ENCODE measurements around the gene RNF166. TPM values are rescaled to one million over a fixed set of nuclear protein-coding genes. Genes with fewer than 3 reads are reported as not detected.

Gene RNF166
- total RNA-seq, 1 experiment from 2014 or later, result 36.3 TPM

- CTCF ChIA-PET, result no interaction called here
- Histone ChIP-seq H3K36me3 (ENCODE audit: insufficient read depth, low read length, poor library complexity, severe bottlenecking) (peaks cover 82% of the 10 kb centered on the region), H3K4me3 (ENCODE audit: low read depth, low read length, poor library complexity, severe bottlenecking) (no peak overlapping the region), H3K9me3 (ENCODE audit: low read depth, low read length, poor library complexity, severe bottlenecking) (no peaks in the 10 kb centered on the region), H3K27me3 (replicated peaks; ENCODE audit: insufficient read depth, low read depth, low read length, poor library complexity) (no peaks in the 10 kb centered on the region), H3K27ac (ENCODE audit: low read depth, low read length, poor library complexity, severe bottlenecking) (no peak overlapping the region), H3K4me1 (ENCODE audit: insufficient read depth, low read length, poor library complexity, severe bottlenecking) (no peaks in the 10 kb centered on the region)
- POLR2A ChIA-PET (ENCODE audit: low non-redundant PET), result no interaction called here
- DNase-seq (ENCODE audit: low spot score), result no peak
- TF ChIP-seq CTCF (conservative IDR thresholded peaks at IDR 0.05; ENCODE audit: low read depth, low read length) (no peak), EZH2 (IDR thresholded peaks at IDR 0.05; ENCODE audit: borderline replicate concordance, low read depth, low read length, poor library complexity, severe bottlenecking) (no peak)
- BruUV-seq (replicated peaks), result TSS peak; percentile 14
- intact Hi-C loops (cut with micrococcal nuclease; ENCODE audit: unreplicated experiment), result no loop called here
Measured at GRCh38 chr16:88718178-88718577, 12.0 kb upstream of the RNF166 start.

- H3K4me1 ChIP-seq (ENCODE audit: insufficient read depth, low read length, poor library complexity, severe bottlenecking), result no peaks in the 10 kb centered on the region
- H3K4me3 ChIP-seq (ENCODE audit: low read depth, low read length, poor library complexity, severe bottlenecking), result no peak overlapping the region
- TF ChIP-seq CTCF (conservative IDR thresholded peaks at IDR 0.05; ENCODE audit: low read depth, low read length), result no peak
- TF ChIP-seq EZH2 (IDR thresholded peaks at IDR 0.05; ENCODE audit: borderline replicate concordance, low read depth, low read length, poor library complexity, severe bottlenecking), result no peak
- H3K9me3 ChIP-seq (ENCODE audit: low read depth, low read length, poor library complexity, severe bottlenecking), result no peaks in the 10 kb centered on the region
- DNase-seq (ENCODE audit: low spot score), result no peak
- intact Hi-C loops (cut with micrococcal nuclease; ENCODE audit: unreplicated experiment), result no loop called here
- no peaks in the 10 kb centered on the region for H3K27me3 ChIP-seq (replicated peaks; ENCODE audit: insufficient read depth, low read depth, low read length, poor library complexity)
- BruUV-seq (replicated peaks), result no TSS peak
- no peak overlapping the region for H3K27ac ChIP-seq (ENCODE audit: low read depth, low read length, poor library complexity, severe bottlenecking)
- peaks cover 71% of the 10 kb centered on the region for H3K36me3 ChIP-seq (ENCODE audit: insufficient read depth, low read length, poor library complexity, severe bottlenecking)
- ChIA-PET POLR2A (ENCODE audit: low non-redundant PET) (interaction anchor here (0.6 kb wide), 1 partner anchor 147 kb away, joined by 7 read pairs; the partner anchor contains the start of gene ZC3H18), CTCF (no interaction called here)
Measured at GRCh38 chr16:88716601-88717001, 10.4 kb upstream of the RNF166 start.

GRCh38 chr16:88716201-88716600, 10.0 kb upstream of the RNF166 start:
- POLR2A ChIA-PET (ENCODE audit: low non-redundant PET), result interaction anchor here (0.6 kb wide), 1 partner anchor 146 kb away, joined by 7 read pairs; the partner anchor contains the start of gene ZC3H18
- intact Hi-C loops (cut with micrococcal nuclease; ENCODE audit: unreplicated experiment), result no loop called here
- no TSS peak for BruUV-seq (replicated peaks)
- Histone ChIP-seq H3K36me3 (ENCODE audit: insufficient read depth, low read length, poor library complexity, severe bottlenecking) (peaks cover 67% of the 10 kb centered on the region), H3K4me1 (ENCODE audit: insufficient read depth, low read length, poor library complexity, severe bottlenecking) (no peaks in the 10 kb centered on the region), H3K4me3 (ENCODE audit: low read depth, low read length, poor library complexity, severe bottlenecking) (no peak overlapping the region), H3K27me3 (replicated peaks; ENCODE audit: insufficient read depth, low read depth, low read length, poor library complexity) (no peaks in the 10 kb centered on the region), H3K27ac (ENCODE audit: low read depth, low read length, poor library complexity, severe bottlenecking) (no peak overlapping the region), H3K9me3 (ENCODE audit: low read depth, low read length, poor library complexity, severe bottlenecking) (no peaks in the 10 kb centered on the region)
- TF ChIP-seq CTCF (conservative IDR thresholded peaks at IDR 0.05; ENCODE audit: low read depth, low read length) (no peak), EZH2 (IDR thresholded peaks at IDR 0.05; ENCODE audit: borderline replicate concordance, low read depth, low read length, poor library complexity, severe bottlenecking) (no peak)
- CTCF ChIA-PET, result no interaction called here
- DNase-seq (ENCODE audit: low spot score), result no peak
